Stomach (tissue), 4 donors: ENCODE results near the gene GFPT2.

Experiments used
- CTCF ChIP-seq, 7 experiments: fragments of 450-650 bp in 4 of 7; fragments of 200-600 bp in 3 of 7; sonication (generic) in 3 of 7; IDR thresholded peaks; one replicate each; pipeline ENCODE4 v1.5.1; 2016 to 2019; ENCODE audit warnings: antibody characterized with exemption in 7 of 7, control low read depth in 2 of 7, mild to moderate bottlenecking in 1 of 7
- POLR2A ChIP-seq, 4 donors: fragments of 450-650 bp; IDR thresholded peaks; one replicate each; pipeline ENCODE4 v1.6.1; 2016; ENCODE audit warnings: antibody characterized with exemption in 4 of 4, control low read depth in 2 of 4, mild to moderate bottlenecking in 1 of 4, moderate library complexity in 1 of 4

DNA sequence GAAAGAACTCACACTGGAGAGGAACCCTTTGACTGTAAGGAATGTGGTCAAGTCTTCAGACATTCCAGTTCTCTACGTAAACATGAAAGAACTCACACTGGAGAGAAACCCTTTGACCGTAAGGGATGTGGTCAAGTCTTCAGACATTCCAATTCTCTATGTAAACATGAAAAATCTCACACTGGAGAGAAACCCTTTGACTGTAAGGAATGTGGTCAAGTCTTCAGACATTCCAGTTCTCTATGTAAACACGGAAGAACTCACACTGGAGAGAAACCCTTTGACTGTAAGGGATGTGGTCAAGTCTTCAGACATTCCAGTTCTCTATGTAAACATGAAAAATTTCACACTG lies 93.9 kb downstream of the GFPT2 start:
- TF ChIP-seq POLR2A (IDR thresholded peaks at IDR 0.05) (no peak), CTCF (IDR thresholded peaks at IDR 0.05) (no peak)
